ENCODE results near the gene SLC44A1.

The SLC44A1 gene

DNA sequence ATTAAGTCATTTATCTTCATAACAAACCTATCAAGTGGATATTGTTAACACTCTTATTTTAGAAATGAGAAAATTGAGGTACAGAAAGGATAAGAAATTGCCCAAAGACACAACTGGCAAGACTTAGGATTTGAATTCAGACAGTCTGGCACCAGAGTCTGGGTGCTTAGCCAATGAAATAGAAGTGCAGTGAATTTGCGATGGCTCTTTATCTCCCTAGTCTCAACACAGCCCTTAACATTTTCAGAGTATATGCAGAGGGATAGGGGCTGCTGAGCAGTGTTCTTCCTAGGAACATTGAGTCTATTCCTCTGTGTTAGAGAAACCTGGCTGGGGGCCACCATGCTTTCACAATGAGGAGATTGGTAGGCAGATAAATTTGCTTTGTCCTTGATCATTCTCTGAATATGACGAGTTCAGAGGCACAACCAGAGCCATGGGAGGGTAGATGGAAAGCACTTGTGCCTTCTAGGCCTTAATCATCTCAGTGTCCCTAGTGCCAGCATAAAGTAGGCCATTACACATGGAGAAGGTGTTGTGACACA, 197.2 kb downstream of the SLC44A1 start:
- DNase-seq = no peak

DNA sequence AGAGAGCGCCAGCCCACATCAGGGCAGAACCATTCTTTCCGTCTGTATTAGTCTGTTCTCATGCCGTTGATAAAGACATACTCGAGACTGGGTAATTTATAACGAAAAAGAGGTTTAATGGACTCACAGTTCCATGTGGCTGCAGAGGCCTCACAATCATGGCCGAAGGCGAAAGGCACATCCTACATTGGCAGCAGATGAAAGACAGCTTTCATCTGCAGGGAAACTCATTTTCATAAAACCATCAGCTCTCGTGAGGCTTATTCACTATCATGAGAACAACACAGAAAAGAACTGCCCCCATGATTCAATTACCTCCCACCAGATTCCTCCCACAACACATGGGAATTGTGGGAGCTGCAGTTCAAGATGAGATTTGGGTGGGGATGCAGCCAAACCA, 198.7 kb downstream of the SLC44A1 start:
- DNase-seq = no peak

DNA sequence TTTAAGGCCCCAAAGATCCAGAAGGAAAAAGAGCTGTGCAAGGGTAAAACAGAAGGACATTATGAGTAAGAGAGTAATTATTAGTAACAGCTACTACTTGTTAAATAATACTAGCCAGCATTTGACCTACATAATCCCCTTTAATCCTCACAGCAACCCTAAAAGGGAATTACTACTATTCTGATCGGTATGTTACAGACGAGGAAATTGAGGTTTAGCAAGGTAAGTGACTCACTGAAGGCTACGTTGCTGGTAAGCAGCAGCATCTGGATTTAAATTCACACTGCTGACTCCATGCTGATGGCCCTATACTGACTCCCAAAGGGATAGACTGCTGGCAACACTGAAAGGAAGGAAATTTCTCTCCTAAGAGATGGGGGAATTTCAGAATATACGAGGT, 199.7 kb downstream of the SLC44A1 start:
- no peak for DNase-seq

DNA sequence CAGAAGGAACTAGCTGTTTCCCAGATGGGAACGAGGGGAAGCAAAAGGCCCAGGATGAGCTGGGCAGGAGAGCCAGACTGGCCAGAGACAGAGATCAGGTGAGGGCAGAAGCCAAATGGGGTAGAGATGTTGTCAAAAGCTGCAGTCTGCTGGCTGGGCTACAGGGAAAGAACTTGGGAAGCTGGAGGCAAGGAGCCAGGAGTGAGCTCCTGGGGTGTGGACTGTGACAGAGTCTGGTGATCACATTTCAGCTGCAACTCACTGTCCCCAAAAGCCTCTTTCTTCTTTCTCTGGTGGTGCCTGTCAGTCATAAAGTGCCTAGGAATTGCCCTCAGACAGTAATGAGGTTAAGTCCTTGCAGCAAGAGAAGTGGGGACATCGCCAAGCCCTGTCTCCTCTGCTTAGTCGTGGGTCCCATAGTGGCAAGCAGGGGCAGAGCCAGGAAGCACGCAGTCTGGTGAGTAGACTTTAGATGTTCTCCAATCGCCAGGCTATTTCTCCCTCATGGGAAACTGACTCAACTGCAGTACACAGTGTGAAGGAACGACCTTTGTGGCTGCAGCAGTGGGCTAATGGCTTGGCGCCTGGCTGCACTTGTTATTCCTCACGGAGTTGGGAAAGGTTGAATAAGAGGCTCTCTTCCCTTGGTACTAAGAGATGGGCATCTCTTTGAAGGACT, 200.9 kb downstream of the SLC44A1 start:
- DNase-seq = no peak

DNA sequence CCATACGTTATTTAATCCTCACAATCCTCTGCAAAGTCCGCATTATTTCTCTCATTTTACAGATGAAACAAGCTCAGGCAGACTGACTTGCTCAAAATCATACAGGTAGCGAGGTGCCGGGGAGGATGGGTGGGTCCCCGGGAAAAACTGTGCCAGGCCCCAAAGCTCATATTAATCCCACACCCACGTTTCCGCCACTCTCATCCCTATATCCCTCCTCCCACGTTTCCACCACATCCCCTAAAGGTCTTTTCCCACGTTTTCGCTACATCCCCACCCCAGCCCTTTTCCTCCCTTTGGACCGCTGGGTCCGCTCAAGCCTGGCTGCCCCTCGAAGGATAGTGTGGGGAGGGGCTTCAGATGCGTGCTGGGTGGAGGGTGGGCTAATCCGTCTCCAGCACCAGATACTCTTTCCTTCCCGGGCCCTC, 202.9 kb downstream of the SLC44A1 start:
- peak; percentile 68 for DNase-seq

DNA sequence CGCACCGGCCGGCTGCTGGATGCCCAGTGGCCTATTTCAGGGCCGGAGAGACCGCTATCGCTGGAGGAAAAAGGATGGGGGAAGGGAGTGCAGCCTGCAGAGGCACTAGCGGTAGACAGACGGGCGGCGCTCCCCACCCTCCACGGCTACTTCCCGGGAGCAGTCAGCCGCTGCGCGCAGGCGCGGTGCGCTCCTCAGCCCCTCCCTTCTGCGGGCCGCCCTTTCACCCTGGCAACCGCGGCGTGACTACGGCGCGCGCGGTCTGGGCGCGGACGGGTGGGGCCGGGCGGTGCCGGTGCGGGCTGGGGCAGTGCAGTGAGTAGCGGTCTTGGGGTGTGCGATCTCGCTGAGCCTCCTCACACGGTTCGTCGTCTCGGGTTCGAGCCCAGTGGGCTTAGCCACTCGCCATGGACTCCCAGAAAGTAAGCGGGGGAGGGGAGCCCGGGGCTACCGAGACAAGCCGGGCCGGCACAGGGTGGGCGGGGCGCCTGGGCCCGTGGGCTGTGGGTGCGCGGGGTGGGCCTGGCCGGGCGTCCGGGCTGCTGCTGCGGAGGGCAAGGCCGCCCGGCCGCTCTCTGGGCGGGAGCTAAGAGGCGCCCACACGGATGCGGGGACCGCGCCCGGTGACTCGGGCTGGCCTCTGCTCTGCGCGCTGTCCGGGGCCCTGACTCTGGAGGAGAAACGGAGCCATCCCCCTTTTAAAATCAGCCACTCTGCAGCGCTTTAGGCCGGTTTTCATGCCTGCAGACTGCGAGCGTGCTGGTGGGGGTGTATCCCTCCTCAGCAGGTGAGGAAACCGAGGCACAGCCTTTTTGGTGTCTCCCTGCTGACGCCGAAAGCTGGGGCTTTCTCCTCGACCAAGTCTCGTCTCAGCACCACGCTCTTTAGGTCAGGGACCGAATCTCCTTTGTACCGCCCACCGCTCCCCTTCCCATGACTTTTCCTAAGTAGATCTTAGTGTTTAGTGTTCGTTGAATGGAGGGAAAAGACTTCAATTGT, 203.7 kb downstream of the SLC44A1 start, which contains the start of gene FSD1L:
Gene FSD1L (plus strand): TSS at position 221 of the 999 bp plus-strand sequence. CDS start 187 bp downstream, at position 408.
- peak; percentile 89 for DNase-seq

DNA sequence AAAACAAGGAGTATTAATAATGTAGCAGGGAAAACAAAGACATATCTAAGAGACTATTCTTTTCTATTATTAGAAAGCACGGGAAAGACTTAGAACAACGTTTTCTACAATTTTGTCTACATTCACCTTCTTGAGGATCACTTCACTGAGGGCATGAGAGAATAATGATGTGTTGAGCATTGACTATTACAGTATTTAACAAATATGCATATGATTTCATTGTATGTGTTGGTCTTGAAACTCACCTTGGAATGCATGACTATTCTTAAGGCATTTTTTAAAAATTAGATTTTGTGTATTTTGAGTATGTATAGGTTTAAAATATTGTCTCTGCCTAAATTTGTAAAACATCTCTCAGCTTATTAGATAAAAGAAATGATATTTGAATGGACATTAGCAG, 204.6 kb downstream of the SLC44A1 start:
- DNase-seq = no peak

DNA sequence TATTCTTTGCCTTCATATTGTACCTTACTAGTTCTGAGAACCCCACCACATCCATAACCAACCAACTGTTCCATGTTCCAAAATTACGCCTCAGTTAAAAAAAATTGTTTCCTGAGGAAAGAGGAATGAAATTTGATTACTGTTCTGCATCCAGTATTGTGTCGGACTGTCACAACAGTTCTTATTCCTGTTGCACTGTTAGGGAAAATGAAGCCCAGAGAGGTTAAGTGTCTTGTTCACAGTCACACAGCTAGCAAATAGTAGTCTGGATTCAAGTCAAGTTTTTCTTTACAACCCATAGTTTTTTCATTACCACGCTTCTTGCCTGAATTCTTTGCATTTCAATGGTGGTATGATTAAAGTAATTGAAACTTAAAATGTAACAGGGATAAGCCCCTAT, 207.7 kb downstream of the SLC44A1 start:
- DNase-seq = no peak

DNA sequence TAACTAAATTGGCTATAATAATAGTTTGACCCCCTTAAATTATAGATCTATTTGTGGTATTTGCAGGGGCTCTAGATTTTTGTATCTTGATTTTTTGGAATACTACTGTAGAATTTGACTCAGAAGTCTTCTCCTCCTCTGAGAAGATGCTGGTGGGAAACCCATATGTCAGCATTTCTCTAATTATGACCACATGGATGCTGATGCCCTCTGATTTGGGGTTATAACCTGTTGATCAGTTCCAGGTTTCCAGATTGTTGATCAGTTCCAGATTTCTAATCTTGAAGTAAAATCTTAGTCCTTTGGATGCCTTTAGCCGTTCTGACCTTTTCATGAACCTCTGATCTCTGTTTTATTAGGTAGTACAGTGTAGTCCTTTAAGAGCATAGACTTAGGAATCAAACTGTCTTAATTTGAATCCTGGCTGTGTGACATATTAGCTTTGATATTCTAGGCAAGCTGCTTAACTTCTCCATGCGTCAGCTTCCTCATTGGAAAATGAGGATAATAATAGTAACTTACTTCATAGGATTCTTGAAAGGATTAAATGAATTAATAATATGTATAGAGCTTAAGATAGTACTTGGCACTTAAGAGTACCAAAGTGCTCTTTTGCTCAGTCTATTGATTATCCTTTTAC, 211.5 kb downstream of the SLC44A1 start:
- no peak for DNase-seq

DNA sequence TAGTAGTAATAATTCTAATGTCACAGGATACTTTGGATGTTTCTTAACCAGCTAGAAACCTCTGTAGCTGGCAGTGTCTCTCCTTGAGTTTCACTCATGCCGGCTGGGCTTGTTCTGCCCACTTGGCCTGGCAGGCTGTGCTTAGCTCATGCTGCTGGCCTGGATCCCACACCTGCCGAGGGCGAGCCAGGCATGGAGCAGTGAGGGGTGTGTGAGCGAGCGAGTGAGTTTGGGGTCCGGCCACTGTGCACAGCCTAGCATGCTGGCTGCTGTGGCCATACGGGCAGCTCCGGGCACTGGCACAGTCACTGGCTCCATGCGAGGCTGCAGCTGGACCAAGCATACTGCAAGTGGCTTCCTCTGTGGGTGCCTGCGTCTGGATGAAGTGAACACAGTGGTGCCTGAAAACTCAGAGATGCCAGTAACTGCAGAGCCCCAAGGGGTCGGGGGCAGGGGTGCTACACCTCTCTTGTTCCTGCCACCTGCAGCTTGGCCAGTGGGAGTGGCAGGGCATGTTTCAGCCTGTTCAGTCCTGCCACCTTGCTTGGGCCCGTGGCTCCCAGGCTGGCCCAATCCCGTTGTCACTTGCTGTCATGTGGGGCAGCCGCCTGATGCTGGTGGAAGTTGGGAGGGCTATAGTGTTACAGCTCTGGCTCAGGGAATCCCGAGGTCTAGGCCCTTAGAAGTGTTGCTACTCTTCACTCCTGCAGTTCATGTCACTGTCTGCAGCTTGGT, 213.3 kb downstream of the SLC44A1 start:
- DNase-seq = no peak

DNA sequence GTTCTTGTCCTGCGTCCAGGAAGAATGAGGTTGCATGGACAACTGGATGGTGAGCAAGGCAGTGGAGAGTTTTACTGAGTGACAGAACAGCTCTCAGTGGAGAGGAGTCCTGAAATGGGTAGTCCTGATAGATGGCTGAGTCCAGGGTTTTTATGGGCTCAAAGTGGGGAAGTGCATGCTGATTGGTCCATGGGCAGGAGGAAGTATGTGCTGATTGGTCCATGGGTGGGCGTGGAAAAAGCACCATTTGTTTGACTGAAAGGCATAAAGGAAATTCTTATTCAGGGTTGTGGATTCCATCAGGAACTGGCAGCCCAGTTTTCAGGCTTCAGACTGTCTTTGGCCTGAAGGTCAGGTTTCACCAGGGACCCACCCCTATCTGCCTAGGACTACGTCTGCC, 214.0 kb downstream of the SLC44A1 start:
- DNase-seq = no peak

DNA sequence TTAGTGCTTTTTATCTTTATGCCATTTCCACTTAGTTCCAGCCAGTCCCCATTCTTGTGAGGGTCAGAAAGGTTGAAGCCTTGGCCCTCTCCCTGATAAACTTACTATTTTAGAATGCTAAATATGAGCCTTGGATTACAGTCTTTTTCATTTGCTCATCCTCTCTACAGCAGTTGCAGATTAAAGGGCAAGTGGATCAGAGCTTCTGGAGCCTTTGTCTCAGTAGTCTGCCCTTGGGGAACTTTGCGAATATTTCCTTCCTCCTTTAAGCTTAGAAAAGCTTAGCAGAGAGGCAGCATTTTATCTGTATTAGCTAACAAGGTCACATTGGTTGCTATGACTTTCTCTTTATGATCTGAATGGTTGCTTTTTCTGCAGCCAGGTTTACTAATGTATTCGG, 214.9 kb downstream of the SLC44A1 start:
- no peak for DNase-seq

DNA sequence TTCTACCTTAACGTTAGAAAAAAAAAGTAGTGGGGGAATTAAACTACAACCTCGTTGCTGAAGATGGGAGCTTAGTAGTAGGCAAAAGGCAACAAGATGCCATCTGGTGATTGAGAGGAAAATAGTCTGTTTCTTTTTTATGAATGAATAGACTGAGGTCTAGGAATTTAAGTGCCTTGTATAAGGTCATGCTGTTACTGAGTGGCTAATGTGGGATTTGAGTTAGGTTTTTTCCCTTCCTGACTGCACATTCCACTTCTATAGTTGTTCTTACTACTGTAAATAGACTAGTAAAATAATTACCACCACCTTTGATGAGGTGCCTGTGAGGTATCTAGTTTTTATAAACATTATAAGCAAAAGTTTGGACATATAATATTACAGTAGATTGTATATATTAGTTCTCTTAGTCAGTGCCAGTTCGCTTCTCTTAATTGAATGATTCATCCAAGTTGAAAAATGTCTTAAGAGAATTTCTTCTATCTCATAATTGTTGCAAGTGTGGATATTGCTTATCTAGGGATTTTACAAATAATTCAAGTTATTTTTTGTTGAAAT, 222.5 kb downstream of the SLC44A1 start:
- DNase-seq = no peak

DNA sequence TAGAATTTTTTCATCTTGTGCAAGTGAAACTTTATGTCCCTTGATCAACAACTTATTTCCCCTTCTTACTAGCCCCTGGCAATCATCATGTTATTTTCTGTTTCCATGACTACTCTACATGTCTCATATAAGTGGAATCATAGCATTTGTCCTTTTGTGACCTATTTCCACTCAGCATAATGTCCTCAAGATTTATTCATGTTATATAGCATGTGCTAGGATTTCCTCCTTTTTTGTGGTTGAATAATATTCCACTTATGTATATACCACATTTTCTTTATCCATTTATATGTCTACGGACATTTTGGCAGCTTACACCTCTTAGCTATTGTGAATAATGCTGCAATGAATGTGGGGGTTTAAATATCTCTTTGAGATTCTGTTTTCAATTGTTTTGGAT, 224.4 kb downstream of the SLC44A1 start:
- no peak for DNase-seq

DNA sequence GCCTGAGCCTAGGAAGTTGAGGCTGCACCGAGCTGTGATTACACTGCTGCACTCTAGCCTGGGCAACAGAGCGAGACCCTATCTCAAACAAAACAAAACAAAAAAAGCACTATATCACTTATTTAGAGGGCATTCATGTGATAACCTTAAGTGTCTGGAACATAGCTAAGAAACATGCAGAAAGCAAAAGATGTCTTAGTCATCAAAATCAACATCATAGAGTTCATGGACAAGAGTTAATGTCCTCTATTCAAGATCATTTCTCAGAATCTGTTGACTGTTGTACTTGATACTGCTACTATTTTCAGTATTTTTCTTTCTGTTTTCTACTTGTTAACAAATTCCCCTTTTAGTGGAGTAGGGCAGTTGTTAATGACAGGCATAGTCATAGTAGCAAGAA, 228.8 kb downstream of the SLC44A1 start:
- DNase-seq = no peak

DNA sequence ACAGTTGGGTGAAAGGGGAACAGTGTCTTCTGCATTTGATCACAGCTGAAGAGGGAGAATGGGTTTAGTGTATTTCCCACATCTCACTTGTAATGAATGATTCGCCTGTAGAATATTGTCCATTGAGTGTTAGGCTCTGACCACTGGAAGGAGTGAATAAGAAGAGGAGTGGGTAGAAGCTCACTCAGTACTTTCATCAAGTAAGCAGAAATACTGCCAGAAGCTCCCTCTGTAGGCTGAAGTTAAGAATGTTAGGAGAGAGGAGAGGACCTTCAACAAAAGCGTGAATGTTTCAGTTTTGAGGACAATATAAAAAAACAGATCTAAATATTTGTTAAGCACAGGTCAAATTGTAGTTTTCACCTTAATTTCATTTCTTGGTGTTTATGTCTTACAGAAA, 230.9 kb downstream of the SLC44A1 start:
- no peak for DNase-seq

DNA sequence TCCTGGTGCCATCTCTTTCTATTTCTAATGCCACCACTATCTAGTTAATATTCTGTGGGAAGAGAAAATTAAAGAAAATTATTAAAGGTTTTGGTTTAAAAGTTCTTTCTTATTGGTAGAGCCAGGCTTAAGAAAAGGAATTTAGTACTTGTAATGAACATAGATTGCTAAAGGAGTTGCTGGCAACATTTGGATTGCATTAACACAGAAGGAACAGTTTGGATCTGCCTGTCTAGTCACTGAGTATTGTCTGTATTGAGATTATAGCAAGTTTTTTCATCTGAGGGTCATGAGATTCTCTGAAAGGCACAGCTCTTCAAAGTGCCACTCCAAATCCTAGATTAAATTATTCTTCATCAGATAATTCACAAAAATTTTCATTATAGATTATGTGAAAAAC, 235.4 kb downstream of the SLC44A1 start:
- DNase-seq = no peak

DNA sequence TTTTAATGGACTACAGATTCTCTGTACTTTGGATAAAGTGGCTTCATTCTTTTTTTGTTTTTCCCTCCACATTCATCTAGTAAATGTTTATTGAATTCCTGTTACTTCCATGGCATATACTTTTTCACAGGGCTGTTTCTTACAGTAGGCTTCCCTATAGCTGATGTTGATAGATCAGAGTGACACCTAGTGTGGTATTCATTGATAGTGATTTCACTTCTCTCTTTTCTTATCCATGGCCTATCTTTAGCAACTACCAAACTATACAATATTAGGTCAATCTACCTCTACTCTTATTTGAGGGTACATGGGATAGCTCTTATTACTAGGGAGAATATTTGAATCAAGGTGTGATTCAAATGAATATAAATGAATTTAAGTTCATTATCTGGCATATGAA, 239.2 kb downstream of the SLC44A1 start:
- no peak for DNase-seq

DNA sequence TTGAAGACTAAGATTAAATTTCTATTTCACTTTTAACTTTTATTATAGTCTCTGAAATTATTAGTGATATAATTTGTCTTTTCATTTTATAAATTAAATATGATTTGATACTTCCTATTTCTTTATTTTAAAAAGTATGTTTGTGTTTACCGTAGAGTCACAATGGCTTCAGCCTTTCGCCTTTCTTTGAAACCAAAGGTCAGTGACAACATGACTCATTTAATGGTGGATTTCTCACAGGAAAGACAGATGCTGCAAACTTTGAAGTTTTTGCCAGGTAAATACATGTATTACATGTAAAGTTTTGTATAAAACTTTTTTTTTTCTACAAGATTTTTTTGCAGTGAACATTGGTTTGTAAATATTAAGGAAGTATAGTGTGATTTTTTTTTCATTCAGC, 239.8 kb downstream of the SLC44A1 start:
- DNase-seq = no peak

DNA sequence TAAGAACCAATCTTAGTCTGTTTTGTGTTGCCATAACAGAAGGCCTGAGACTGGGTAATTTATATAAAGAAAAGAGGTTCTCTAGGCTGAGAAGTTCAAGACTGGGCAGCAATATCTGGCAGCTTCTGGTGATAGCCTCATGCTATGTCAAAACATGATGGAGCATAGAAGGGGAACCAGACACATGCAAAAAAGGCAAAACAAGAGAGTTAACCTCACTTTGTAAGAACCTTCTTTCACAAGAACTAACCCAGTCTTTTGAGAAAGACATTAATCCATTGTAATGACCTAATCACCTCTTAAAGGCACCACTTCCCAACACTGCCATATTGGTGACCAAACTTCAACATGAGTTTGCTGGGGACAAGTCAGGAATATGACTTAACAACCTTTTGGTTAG, 240.7 kb downstream of the SLC44A1 start:
- no peak for DNase-seq
